HepG2 (cell line): ENCODE data around the gene C16orf87. TPM values are rescaled to one million over a fixed set of nuclear protein-coding genes. Genes with fewer than 3 reads are reported as not detected.

ENCODE experiments used
- ARNT2 ChIP-seq: sonication (generic); formaldehyde crosslinking; IDR thresholded peaks from 2 replicates; pipeline ENCODE4 v1.8.0; 2022; ENCODE audit warnings: mild to moderate bottlenecking, low read depth, missing genetic modification reagents, moderate library complexity
- EED ChIP-seq: sonication (generic); formaldehyde crosslinking; IDR thresholded peaks from 2 replicates; pipeline ENCODE4 v1.5.0; 2020; ENCODE audit warnings: mild to moderate bottlenecking, missing genetic modification reagents
- FOSL2 ChIP-seq: sonication (generic); formaldehyde crosslinking; IDR thresholded peaks from 2 replicates; pipeline ENCODE4 v1.4.0; 2020; ENCODE audit warnings: missing genetic modification reagents
- FOXJ3 ChIP-seq: sonication (generic); formaldehyde crosslinking; IDR thresholded peaks from 2 replicates; pipeline ENCODE4 v1.4.0; 2020; ENCODE audit warnings: missing genetic modification reagents, mild to moderate bottlenecking, borderline replicate concordance
- HMG20B ChIP-seq: conservative IDR thresholded peaks from 2 replicates; pipeline ENCODE4 v1.6.1; 2016; ENCODE audit warnings: missing genetic modification reagents, missing compliant biosample characterization
- HMGA1 ChIP-seq: sonication (generic); formaldehyde crosslinking; conservative IDR thresholded peaks from 2 replicates; pipeline ENCODE4 v1.4.0; 2020; ENCODE audit warnings: missing genetic modification reagents
- HNRNPK ChIP-seq: fragments of 200-400 bp; formaldehyde crosslinking; IDR thresholded peaks from 2 replicates; pipeline ENCODE4 v1.6.1; 2018; ENCODE audit warnings: low read length, low read depth, moderate library complexity, mild to moderate bottlenecking; ENCODE audit not compliant: poor library complexity, severe bottlenecking
- MBNL3 ChIP-seq: fragments of 250-450 bp; sonication (Bioruptor Pico); conservative IDR thresholded peaks from 2 replicates; pipeline ENCODE4 v1.8.0; 2022; ENCODE audit warnings: mild to moderate bottlenecking, inconsistent platforms
- MEIS1 ChIP-seq: sonication (generic); formaldehyde crosslinking; IDR thresholded peaks from 2 replicates; pipeline ENCODE4 v1.9.0; 2021; ENCODE audit warnings: mild to moderate bottlenecking, missing genetic modification reagents, moderate library complexity, borderline replicate concordance
- NFE2L2 ChIP-seq: fragments of 150-350 bp; IDR thresholded peaks from 2 replicates; pipeline ENCODE4 v1.6.1; 2014; ENCODE audit warnings: low read length
- NFYB ChIP-seq: sonication (generic); formaldehyde crosslinking; IDR thresholded peaks from 2 replicates; pipeline ENCODE4 v1.4.0; 2020; ENCODE audit warnings: missing genetic modification reagents
- NRL ChIP-seq: sonication (generic); formaldehyde crosslinking; IDR thresholded peaks from 2 replicates; pipeline ENCODE4 v1.5.0; 2020; ENCODE audit warnings: missing genetic modification reagents, mild to moderate bottlenecking, moderate library complexity, borderline replicate concordance
- PRMT3 ChIP-seq: sonication (generic); formaldehyde crosslinking; IDR thresholded peaks from 2 replicates; pipeline ENCODE4 v1.8.1; 2022; ENCODE audit warnings: low read depth, mild to moderate bottlenecking, moderate library complexity, missing genetic modification reagents, borderline replicate concordance
- RAD51 ChIP-seq: fragments of 450-650 bp; IDR thresholded peaks from 2 replicates; pipeline ENCODE4 v1.6.1; 2016; ENCODE audit warnings: borderline replicate concordance
- RORA ChIP-seq: sonication (generic); formaldehyde crosslinking; IDR thresholded peaks from 2 replicates; pipeline ENCODE4 v1.5.0; 2020; ENCODE audit warnings: mild to moderate bottlenecking, missing genetic modification reagents, moderate library complexity
- RXRA ChIP-seq: sonication (generic); formaldehyde crosslinking; IDR thresholded peaks from 2 replicates; pipeline ENCODE4 v1.5.1; 2020; ENCODE audit warnings: missing genetic modification reagents
- SAFB2 ChIP-seq: sonication (generic); formaldehyde crosslinking; IDR thresholded peaks from 2 replicates; pipeline ENCODE4 v1.5.1; 2020; ENCODE audit warnings: missing genetic modification reagents, low read depth, mild to moderate bottlenecking, borderline replicate concordance
- SETDB1 ChIP-seq: sonication (generic); formaldehyde crosslinking; IDR thresholded peaks from 2 replicates; pipeline ENCODE4 v1.5.1; 2020; ENCODE audit warnings: missing genetic modification reagents, mild to moderate bottlenecking, borderline replicate concordance
- SIX4 ChIP-seq: sonication (generic); formaldehyde crosslinking; IDR thresholded peaks from 2 replicates; pipeline ENCODE4 v1.4.0; 2020; ENCODE audit warnings: missing genetic modification reagents
- TGIF2 ChIP-seq: IDR thresholded peaks from 2 replicates; pipeline ENCODE4 v1.6.1; 2016; ENCODE audit warnings: control low read depth, missing compliant biosample characterization
- ZKSCAN1 ChIP-seq: fragments of 150-350 bp; IDR thresholded peaks from 2 replicates; pipeline ENCODE4 v1.6.1; 2014; ENCODE audit warnings: low read length
- ZNF496 ChIP-seq: sonication (generic); formaldehyde crosslinking; IDR thresholded peaks from 2 replicates; pipeline ENCODE4 v1.8.1; 2023; ENCODE audit warnings: mild to moderate bottlenecking, moderate library complexity, missing genetic modification reagents; ENCODE audit not compliant: insufficient replicate concordance
- ZNF530 ChIP-seq: sonication (generic); formaldehyde crosslinking; IDR thresholded peaks from 2 replicates; pipeline ENCODE4 v1.5.0; 2020; ENCODE audit warnings: low read depth, mild to moderate bottlenecking, missing genetic modification reagents
- ZNF563 ChIP-seq: sonication (generic); formaldehyde crosslinking; IDR thresholded peaks from 2 replicates; pipeline ENCODE4 v1.8.0; 2022; ENCODE audit warnings: mild to moderate bottlenecking, moderate library complexity, missing genetic modification reagents
- ZNF572 ChIP-seq: sonication (generic); formaldehyde crosslinking; IDR thresholded peaks from 2 replicates; pipeline ENCODE4 v1.5.1; 2020; ENCODE audit warnings: mild to moderate bottlenecking, missing genetic modification reagents
- ZNF672 ChIP-seq: sonication (generic); formaldehyde crosslinking; IDR thresholded peaks from 2 replicates; pipeline ENCODE4 v1.8.1; 2022; ENCODE audit warnings: missing genetic modification reagents
- polyA plus RNA-seq, 8 experiments: library from polyadenylated mRNA; depleted of rRNA in 3 of 8; stranded (reverse) in 7 of 8; unstranded in 1 of 8; fragments of >200 nt; fragmentation: Illumina TruSeq in 4 of 8; extraction: Trizol in 4 of 8; gene quantifications; 2 replicates each; pipeline versions ENCODE4 v1.2.1 to v1.2.3, GENCODE V29; 2011 to 2016; ENCODE audit warnings: low read depth in 4 of 8, missing spikeins in 1 of 8, mixed read lengths in 1 of 8; ENCODE audit not compliant: insufficient read depth in 1 of 8
- total RNA-seq, 5 experiments: library from RNA; depleted of rRNA; stranded (reverse); fragments of >200 nt; fragmentation: Illumina TruSeq; extraction: Trizol; gene quantifications; 2 replicates each; pipeline ENCODE4 v1.2.3, GENCODE V29; 2016; ENCODE audit warnings: low read depth in 1 of 5
- TF ChIP-seq, protein P1 (sequence below): sonication (generic); formaldehyde crosslinking; IDR thresholded peaks from 2 replicates; pipeline ENCODE4 v1.8.0; 2022; ENCODE audit warnings: mild to moderate bottlenecking, missing genetic modification reagents
- TF ChIP-seq, protein P2 (sequence below): sonication (generic); formaldehyde crosslinking; IDR thresholded peaks from 2 replicates; pipeline ENCODE4 v1.8.0; 2022; ENCODE audit warnings: missing genetic modification reagents, low read depth, mild to moderate bottlenecking, borderline replicate concordance
- TF ChIP-seq, protein P3 (sequence below): sonication (generic); formaldehyde crosslinking; IDR thresholded peaks from 2 replicates; pipeline ENCODE4 v1.4.0; 2020; ENCODE audit warnings: missing genetic modification reagents
- TF ChIP-seq, protein P4 (sequence below): sonication (generic); formaldehyde crosslinking; IDR thresholded peaks from 2 replicates; pipeline ENCODE4 v1.5.0; 2020; ENCODE audit warnings: missing genetic modification reagents, mild to moderate bottlenecking, borderline replicate concordance

C16orf87 gene
- total and polyA plus RNA-seq, 2 of the 13 experiments (the other 11 are each of a cell fraction or from before 2014, with no cell fraction given): 8.6 to 19.5 TPM

DNA sequence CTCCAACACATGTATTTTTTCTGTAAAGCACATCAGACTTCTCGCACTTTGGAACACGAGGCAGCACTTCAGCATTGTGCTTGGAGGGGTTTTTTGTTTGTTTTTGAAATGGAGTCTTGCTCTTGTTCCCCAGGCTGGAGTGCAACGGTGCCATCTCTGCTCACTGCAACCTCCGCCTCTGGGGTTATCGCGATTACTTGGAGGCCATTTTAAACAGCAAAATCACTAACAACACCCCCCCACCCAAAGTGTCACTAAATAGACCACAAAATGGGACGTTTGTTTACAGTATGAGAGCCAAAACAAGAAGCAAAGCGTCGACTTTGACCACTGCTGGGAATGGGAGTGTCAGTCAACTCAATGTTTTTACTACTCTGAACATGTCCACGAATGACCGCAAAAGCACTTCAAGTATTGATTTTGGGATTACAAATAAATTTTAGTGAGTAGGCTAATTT, 9.0 kb upstream of the C16orf87 start (continued):
- no peak for TF ChIP-seq HMGA1 (CRISPR knock-in tag)
- no peak for TF ChIP-seq RORA (CRISPR knock-in tag)
- TF ChIP-seq, protein P1, sequence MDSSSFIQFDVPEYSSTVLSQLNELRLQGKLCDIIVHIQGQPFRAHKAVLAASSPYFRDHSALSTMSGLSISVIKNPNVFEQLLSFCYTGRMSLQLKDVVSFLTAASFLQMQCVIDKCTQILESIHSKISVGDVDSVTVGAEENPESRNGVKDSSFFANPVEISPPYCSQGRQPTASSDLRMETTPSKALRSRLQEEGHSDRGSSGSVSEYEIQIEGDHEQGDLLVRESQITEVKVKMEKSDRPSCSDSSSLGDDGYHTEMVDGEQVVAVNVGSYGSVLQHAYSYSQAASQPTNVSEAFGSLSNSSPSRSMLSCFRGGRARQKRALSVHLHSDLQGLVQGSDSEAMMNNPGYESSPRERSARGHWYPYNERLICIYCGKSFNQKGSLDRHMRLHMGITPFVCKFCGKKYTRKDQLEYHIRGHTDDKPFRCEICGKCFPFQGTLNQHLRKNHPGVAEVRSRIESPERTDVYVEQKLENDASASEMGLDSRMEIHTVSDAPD (CRISPR knock-in tag): no peak
- TF ChIP-seq EED (CRISPR knock-in tag): no peak
- no peak for TF ChIP-seq HNRNPK
- TF ChIP-seq PRMT3 (CRISPR knock-in tag): no peak
- TF ChIP-seq, protein P2, sequence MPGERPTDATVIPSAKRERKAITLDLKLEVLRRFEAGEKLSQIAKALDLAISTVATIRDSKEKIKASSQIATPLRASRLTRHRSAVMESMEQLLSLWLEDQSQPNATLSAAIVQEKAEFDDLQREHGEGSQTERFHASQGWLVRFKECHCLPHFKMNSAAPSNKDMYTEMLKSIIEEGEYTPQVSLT (CRISPR knock-in tag): no peak
- TF ChIP-seq SIX4 (CRISPR knock-in tag): no peak
- TF ChIP-seq NFYB (CRISPR knock-in tag): no peak
- TF ChIP-seq MEIS1 (CRISPR knock-in tag): no peak; the same call in 1 of the 2 replicates
- TF ChIP-seq ARNT2 (CRISPR knock-in tag): no peak
- no peak for TF ChIP-seq SETDB1 (CRISPR knock-in tag)
- no peak for TF ChIP-seq NRL (CRISPR knock-in tag)
- TF ChIP-seq SAFB2 (CRISPR knock-in tag): no peak
- TF ChIP-seq ZNF672 (CRISPR knock-in tag): no peak
- TF ChIP-seq TGIF2 (CRISPR knock-in tag): no peak
- TF ChIP-seq NFE2L2: no peak
- TF ChIP-seq RAD51: no peak
- TF ChIP-seq ZNF563: no peak
- no peak for TF ChIP-seq ZNF572 (CRISPR knock-in tag)
- no peak; the same call in 1 of the 2 replicates for TF ChIP-seq RXRA
- no peak for TF ChIP-seq ZNF496 (CRISPR knock-in tag)
- peak; percentile 27; the same call in 1 of the 2 replicates for TF ChIP-seq FOXJ3 (CRISPR knock-in tag)
- no peak for TF ChIP-seq MBNL3 (CRISPR knock-in tag)
- TF ChIP-seq FOSL2: no peak
- TF ChIP-seq, protein P3, sequence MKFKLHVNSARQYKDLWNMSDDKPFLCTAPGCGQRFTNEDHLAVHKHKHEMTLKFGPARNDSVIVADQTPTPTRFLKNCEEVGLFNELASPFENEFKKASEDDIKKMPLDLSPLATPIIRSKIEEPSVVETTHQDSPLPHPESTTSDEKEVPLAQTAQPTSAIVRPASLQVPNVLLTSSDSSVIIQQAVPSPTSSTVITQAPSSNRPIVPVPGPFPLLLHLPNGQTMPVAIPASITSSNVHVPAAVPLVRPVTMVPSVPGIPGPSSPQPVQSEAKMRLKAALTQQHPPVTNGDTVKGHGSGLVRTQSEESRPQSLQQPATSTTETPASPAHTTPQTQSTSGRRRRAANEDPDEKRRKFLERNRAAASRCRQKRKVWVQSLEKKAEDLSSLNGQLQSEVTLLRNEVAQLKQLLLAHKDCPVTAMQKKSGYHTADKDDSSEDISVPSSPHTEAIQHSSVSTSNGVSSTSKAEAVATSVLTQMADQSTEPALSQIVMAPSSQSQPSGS (CRISPR knock-in tag): no peak
- TF ChIP-seq ZKSCAN1: no peak
- no peak for TF ChIP-seq HMG20B (CRISPR knock-in tag)
- no peak for TF ChIP-seq ZNF530
- TF ChIP-seq, protein P4, sequence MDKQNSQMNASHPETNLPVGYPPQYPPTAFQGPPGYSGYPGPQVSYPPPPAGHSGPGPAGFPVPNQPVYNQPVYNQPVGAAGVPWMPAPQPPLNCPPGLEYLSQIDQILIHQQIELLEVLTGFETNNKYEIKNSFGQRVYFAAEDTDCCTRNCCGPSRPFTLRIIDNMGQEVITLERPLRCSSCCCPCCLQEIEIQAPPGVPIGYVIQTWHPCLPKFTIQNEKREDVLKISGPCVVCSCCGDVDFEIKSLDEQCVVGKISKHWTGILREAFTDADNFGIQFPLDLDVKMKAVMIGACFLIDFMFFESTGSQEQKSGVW (CRISPR knock-in tag): no peak
